ENCODE results near the gene MEGF8. TPM values are rescaled to one million over a fixed set of nuclear protein-coding genes. Genes with fewer than 3 reads are reported as not detected.

Gene MEGF8
- total RNA-seq, 1 experiment from 2014 or later = 7.7 TPM

DNA sequence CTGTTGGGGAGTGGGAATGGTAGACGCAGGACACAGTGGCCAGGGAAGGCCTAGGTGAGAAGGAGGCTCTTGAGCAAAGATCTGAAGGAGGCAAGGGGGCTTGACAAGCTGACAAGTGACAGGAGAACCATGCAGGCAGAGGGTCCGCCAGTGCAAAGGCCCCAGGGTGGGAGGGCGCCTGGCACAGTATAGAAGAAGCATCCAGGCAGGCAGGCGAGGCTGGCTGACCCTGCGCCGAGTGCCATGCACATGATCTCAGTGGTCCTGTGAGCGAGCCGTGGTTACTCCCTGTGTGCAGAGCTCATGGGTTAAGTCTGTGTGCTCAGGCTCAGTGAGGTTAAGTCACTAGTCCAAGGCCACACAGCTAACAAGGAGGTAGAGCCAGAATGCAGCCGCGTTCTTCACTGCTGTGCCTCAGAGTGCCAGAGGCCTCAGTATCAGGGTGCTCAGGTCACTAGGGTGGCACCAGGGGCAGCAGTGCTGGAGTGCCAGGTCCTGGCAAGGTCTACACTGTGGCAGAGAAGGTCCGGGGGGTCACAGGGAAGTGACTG, 49.5 kb downstream of the MEGF8 start:
- no peak overlapping the region for H3K4me2 ChIP-seq (ENCODE audit: low read length)
- DNase-seq (no peak), ATAC-seq (no peak)
- intact Hi-C loops (cut with micrococcal nuclease) = no loop called here
- no peaks in the 10 kb centered on the region for H3K79me2 ChIP-seq (ENCODE audit: low read length)
- CTCF ChIA-PET = no interaction called here
- no peaks in the 10 kb centered on the region for H3F3A ChIP-seq (ENCODE audit: low read length, unreplicated experiment)
- H3K9me3 ChIP-seq (ENCODE audit: low read length) = no peaks in the 10 kb centered on the region
- H4K20me1 ChIP-seq (ENCODE audit: low read length) = no peaks in the 10 kb centered on the region
- POLR2A ChIA-PET (ENCODE audit: unreplicated experiment) = no interaction called here
- H3K36me3 ChIP-seq (ENCODE audit: low read depth, low read length) = no peaks in the 10 kb centered on the region
- H3K4me1 ChIP-seq (ENCODE audit: insufficient read depth, low read length) = no peaks in the 10 kb centered on the region
- H3K27ac ChIP-seq (ENCODE audit: low read length) = no peak overlapping the region
- H3K9ac ChIP-seq (ENCODE audit: low read length) = no peak overlapping the region
- no peak overlapping the region for H3K4me3 ChIP-seq (ENCODE audit: low read length)
- TF ChIP-seq, protein P1, sequence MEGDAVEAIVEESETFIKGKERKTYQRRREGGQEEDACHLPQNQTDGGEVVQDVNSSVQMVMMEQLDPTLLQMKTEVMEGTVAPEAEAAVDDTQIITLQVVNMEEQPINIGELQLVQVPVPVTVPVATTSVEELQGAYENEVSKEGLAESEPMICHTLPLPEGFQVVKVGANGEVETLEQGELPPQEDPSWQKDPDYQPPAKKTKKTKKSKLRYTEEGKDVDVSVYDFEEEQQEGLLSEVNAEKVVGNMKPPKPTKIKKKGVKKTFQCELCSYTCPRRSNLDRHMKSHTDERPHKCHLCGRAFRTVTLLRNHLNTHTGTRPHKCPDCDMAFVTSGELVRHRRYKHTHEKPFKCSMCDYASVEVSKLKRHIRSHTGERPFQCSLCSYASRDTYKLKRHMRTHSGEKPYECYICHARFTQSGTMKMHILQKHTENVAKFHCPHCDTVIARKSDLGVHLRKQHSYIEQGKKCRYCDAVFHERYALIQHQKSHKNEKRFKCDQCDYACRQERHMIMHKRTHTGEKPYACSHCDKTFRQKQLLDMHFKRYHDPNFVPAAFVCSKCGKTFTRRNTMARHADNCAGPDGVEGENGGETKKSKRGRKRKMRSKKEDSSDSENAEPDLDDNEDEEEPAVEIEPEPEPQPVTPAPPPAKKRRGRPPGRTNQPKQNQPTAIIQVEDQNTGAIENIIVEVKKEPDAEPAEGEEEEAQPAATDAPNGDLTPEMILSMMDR (conservative IDR thresholded peaks at IDR 0.05; ENCODE audit: low read depth, low read length) = no peak
- TF ChIP-seq EZH2 (IDR thresholded peaks at IDR 0.05; ENCODE audit: low read length, unreplicated experiment) (no peak), EZH2phosphoT487 (IDR thresholded peaks at IDR 0.05; ENCODE audit: borderline replicate concordance, low read length) (no peak)
- BruUV-seq (replicated peaks) = no TSS peak
- no peak overlapping the region for H2AFZ ChIP-seq (ENCODE audit: low read length)
- no peaks in the 10 kb centered on the region for H3K27me3 ChIP-seq (ENCODE audit: low read length)
- H3K9me2 ChIP-seq (replicated peaks; ENCODE audit: low read length) = no peaks in the 10 kb centered on the region

DNA sequence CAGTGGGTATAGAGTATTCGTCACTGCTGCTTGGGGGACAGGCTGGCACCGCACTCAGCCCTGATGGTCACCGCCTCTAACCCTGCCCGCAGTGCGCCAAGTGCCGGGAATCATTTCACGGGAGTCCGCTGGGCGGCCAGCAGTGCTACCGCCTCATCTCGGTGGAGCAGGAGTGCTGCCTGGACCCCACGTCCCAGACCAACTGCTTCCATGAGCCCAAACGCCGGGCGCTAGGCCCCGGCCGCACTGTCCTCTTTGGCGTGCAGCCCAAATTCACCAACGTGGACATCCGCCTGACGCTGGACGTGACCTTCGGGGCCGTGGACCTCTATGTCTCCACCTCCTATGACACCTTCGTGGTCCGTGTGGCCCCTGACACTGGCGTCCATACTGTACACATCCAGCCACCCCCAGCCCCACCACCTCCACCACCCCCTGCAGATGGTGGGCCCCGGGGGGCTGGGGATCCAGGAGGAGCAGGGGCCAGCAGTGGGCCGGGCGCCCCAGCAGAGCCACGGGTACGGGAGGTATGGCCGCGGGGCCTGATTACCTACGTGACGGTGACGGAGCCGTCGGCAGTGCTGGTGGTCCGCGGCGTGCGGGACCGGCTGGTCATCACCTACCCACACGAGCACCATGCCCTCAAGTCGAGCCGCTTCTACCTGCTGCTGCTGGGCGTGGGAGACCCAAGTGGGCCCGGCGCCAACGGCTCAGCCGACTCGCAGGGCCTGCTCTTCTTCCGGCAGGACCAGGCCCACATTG, 50.2 kb downstream of the MEGF8 start:
- BruUV-seq (replicated peaks) = no TSS peak
- CTCF ChIA-PET = no interaction called here
- H3K27ac ChIP-seq (ENCODE audit: low read length) = no peak overlapping the region
- intact Hi-C loops (cut with micrococcal nuclease) = no loop called here
- no peaks in the 10 kb centered on the region for H3K9me3 ChIP-seq (ENCODE audit: low read length)
- POLR2A ChIA-PET (ENCODE audit: unreplicated experiment) = no interaction called here
- H3K4me2 ChIP-seq (ENCODE audit: low read length) = no peak overlapping the region
- no peaks in the 10 kb centered on the region for H4K20me1 ChIP-seq (ENCODE audit: low read length)
- no peaks in the 10 kb centered on the region for H3K9me2 ChIP-seq (replicated peaks; ENCODE audit: low read length)
- H3K27me3 ChIP-seq (ENCODE audit: low read length) = no peaks in the 10 kb centered on the region
- H3K4me3 ChIP-seq (ENCODE audit: low read length) = no peak overlapping the region
- no peak overlapping the region for H2AFZ ChIP-seq (ENCODE audit: low read length)
- TF ChIP-seq EZH2 (IDR thresholded peaks at IDR 0.05; ENCODE audit: low read length, unreplicated experiment) (no peak), EZH2phosphoT487 (IDR thresholded peaks at IDR 0.05; ENCODE audit: borderline replicate concordance, low read length) (no peak)
- TF ChIP-seq, protein P1 (conservative IDR thresholded peaks at IDR 0.05; ENCODE audit: low read depth, low read length) = no peak
- no peak overlapping the region for H3K9ac ChIP-seq (ENCODE audit: low read length)
- no peaks in the 10 kb centered on the region for H3K36me3 ChIP-seq (ENCODE audit: low read depth, low read length)
- ATAC-seq (no peak), DNase-seq (no peak)
- no peaks in the 10 kb centered on the region for H3F3A ChIP-seq (ENCODE audit: low read length, unreplicated experiment)
- no peaks in the 10 kb centered on the region for H3K79me2 ChIP-seq (ENCODE audit: low read length)
- H3K4me1 ChIP-seq (ENCODE audit: insufficient read depth, low read length) = no peaks in the 10 kb centered on the region

DNA sequence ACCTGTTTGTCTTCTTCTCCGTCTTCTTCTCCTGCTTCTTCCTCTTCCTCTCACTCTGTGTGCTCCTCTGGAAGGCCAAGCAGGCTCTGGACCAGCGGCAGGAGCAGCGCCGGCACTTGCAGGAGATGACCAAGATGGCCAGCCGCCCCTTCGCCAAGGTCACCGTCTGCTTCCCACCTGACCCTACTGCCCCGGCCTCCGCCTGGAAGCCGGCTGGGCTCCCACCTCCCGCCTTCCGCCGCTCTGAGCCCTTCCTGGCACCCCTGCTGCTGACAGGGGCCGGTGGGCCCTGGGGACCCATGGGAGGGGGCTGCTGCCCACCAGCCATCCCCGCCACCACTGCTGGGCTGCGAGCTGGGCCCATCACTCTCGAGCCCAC, 50.7 kb downstream of the MEGF8 start:
- CTCF ChIA-PET = no interaction called here
- Histone ChIP-seq H2AFZ (ENCODE audit: low read length) (no peak overlapping the region), H3F3A (ENCODE audit: low read length, unreplicated experiment) (no peaks in the 10 kb centered on the region), H3K27ac (ENCODE audit: low read length) (no peak overlapping the region), H3K4me2 (ENCODE audit: low read length) (no peak overlapping the region), H3K9me2 (replicated peaks; ENCODE audit: low read length) (no peaks in the 10 kb centered on the region), H4K20me1 (ENCODE audit: low read length) (no peaks in the 10 kb centered on the region), H3K27me3 (ENCODE audit: low read length) (no peaks in the 10 kb centered on the region), H3K36me3 (ENCODE audit: low read depth, low read length) (no peaks in the 10 kb centered on the region), H3K4me1 (ENCODE audit: insufficient read depth, low read length) (no peaks in the 10 kb centered on the region), H3K79me2 (ENCODE audit: low read length) (no peaks in the 10 kb centered on the region), H3K4me3 (ENCODE audit: low read length) (no peak overlapping the region), H3K9me3 (ENCODE audit: low read length) (no peaks in the 10 kb centered on the region), H3K9ac (ENCODE audit: low read length) (no peak overlapping the region)
- BruUV-seq (replicated peaks) = no TSS peak
- intact Hi-C loops (cut with micrococcal nuclease) = no loop called here
- ATAC-seq (no peak), DNase-seq (no peak)
- POLR2A ChIA-PET (ENCODE audit: unreplicated experiment) = no interaction called here
- TF ChIP-seq EZH2phosphoT487 (IDR thresholded peaks at IDR 0.05; ENCODE audit: borderline replicate concordance, low read length) (no peak), EZH2 (IDR thresholded peaks at IDR 0.05; ENCODE audit: low read length, unreplicated experiment) (no peak)
- TF ChIP-seq, protein P1 (conservative IDR thresholded peaks at IDR 0.05; ENCODE audit: low read depth, low read length) = no peak
